K562 (cell line): ENCODE data around the gene B3GALT4. TPM values are rescaled to one million over a fixed set of nuclear protein-coding genes. Genes with fewer than 3 reads are reported as not detected.

Source experiments
- CREB3 ChIP-seq: fragments of 450-650 bp; conservative IDR thresholded peaks from 2 replicates; pipeline ENCODE4 v1.6.1; 2016; ENCODE audit warnings: missing genetic modification characterization, low read depth, mild to moderate bottlenecking, missing compliant biosample characterization, moderate library complexity
- CREB3L1 ChIP-seq: fragments of 450-650 bp; IDR thresholded peaks from 2 replicates; pipeline ENCODE4 v1.6.1; 2014; ENCODE audit warnings: low read depth, mild to moderate bottlenecking, moderate library complexity, borderline replicate concordance
- CTCF ChIP-seq, 3 experiments: IDR thresholded peaks in 2 of 3; conservative IDR thresholded peaks in 1 of 3; 2 replicates each; pipeline ENCODE4 v1.5.1; 2011 to 2012; ENCODE audit warnings: low read length in 3 of 3, mild to moderate bottlenecking in 3 of 3, control low read depth in 2 of 3, improper control_type of control experiment in 1 of 3, inconsistent platforms in 1 of 3, low read depth in 1 of 3, mixed read lengths in 1 of 3, moderate library complexity in 1 of 3; ENCODE audit not compliant: insufficient read depth in 2 of 3
- ETS2 ChIP-seq: IDR thresholded peaks from 2 replicates; pipeline ENCODE4 v1.6.1; 2016; ENCODE audit warnings: borderline replicate concordance, missing genetic modification characterization, mild to moderate bottlenecking, moderate library complexity, missing compliant biosample characterization; ENCODE audit not compliant: poor library complexity, severe bottlenecking
- ETV6 ChIP-seq, 3 experiments: fragments of 150-350 bp in 1 of 3; sonication (generic) in 1 of 3; formaldehyde crosslinking in 1 of 3; IDR thresholded peaks; 2 replicates each; pipeline versions ENCODE4 v1.6.1 to v1.8.0; 2014 to 2022; ENCODE audit warnings: borderline replicate concordance in 2 of 3, low read depth in 2 of 3, antibody characterized with exemption in 1 of 3, low read length in 1 of 3, mild to moderate bottlenecking in 1 of 3, missing genetic modification reagents in 1 of 3
- FOXP1 ChIP-seq: sonication (generic); formaldehyde crosslinking; IDR thresholded peaks from 2 replicates; pipeline ENCODE4 v1.8.0; 2022; ENCODE audit warnings: mild to moderate bottlenecking, missing genetic modification reagents
- HDAC3 ChIP-seq: fragments of 450-650 bp; IDR thresholded peaks from 2 replicates; pipeline ENCODE4 v1.6.1; 2018; ENCODE audit warnings: borderline replicate concordance, mild to moderate bottlenecking, moderate library complexity; ENCODE audit not compliant: partially characterized antibody
- ILK ChIP-seq: fragments of 450-650 bp; IDR thresholded peaks from 2 replicates; pipeline ENCODE4 v1.6.1; 2016; ENCODE audit warnings: missing genetic modification characterization, low read depth, mild to moderate bottlenecking, missing compliant biosample characterization, moderate library complexity, borderline replicate concordance
- MLLT1 ChIP-seq, 2 experiments: fragments of 450-650 bp; IDR thresholded peaks; 2 replicates each; pipeline ENCODE4 v1.6.1; 2016
- MTF1 ChIP-seq: fragments of 250-450 bp; sonication (Bioruptor Pico); IDR thresholded peaks from 2 replicates; pipeline ENCODE4 v1.9.0; 2021; ENCODE audit warnings: moderate library complexity, mild to moderate bottlenecking, inconsistent platforms, borderline replicate concordance
- PCBP1 ChIP-seq: fragments of 200-400 bp; formaldehyde crosslinking; IDR thresholded peaks from 2 replicates; pipeline ENCODE4 v1.6.1; 2018; ENCODE audit warnings: mild to moderate bottlenecking, low read depth, low read length; ENCODE audit not compliant: poor library complexity, severe bottlenecking
- RBM17 ChIP-seq: fragments of 200-400 bp; formaldehyde crosslinking; IDR thresholded peaks from 2 replicates; pipeline ENCODE4 v1.6.1; 2017; ENCODE audit warnings: low read depth, mild to moderate bottlenecking, low read length, borderline replicate concordance
- SIN3A ChIP-seq, 2 experiments: fragments of 150-350 bp in 1 of 2; IDR thresholded peaks; 2 replicates each; pipeline ENCODE4 v1.6.1; 2011 to 2016; ENCODE audit warnings: borderline replicate concordance in 2 of 2, low read depth in 2 of 2, low read length in 2 of 2, mild to moderate bottlenecking in 2 of 2, moderate library complexity in 2 of 2; ENCODE audit not compliant: control insufficient read depth in 1 of 2
- TCF7L2 ChIP-seq: fragments of 150-350 bp; IDR thresholded peaks from 2 replicates; pipeline ENCODE4 v1.6.1; 2016; ENCODE audit warnings: low read depth, mild to moderate bottlenecking, low read length, moderate library complexity
- USF2 ChIP-seq: sonication (generic); formaldehyde crosslinking; IDR thresholded peaks from 2 replicates; pipeline ENCODE4 v1.5.0; 2020; ENCODE audit warnings: missing genetic modification reagents
- ZNF436 ChIP-seq: fragments of 250-450, 450-650 bp; sonication (Bioruptor Pico); formaldehyde crosslinking; IDR thresholded peaks from 2 replicates; pipeline ENCODE4 v1.7.0; 2020; ENCODE audit warnings: mild to moderate bottlenecking
- ZNF589 ChIP-seq: fragments of 200-800 bp; sonication (Bioruptor generic); IDR thresholded peaks from 2 replicates; pipeline ENCODE4 v1.6.1; 2016; ENCODE audit warnings: low read depth, missing genetic modification characterization, missing compliant biosample characterization
- polyA plus RNA-seq, 8 experiments: library from polyadenylated mRNA; depleted of rRNA in 4 of 8; stranded (reverse) in 5 of 8; unstranded in 3 of 8; fragments of >200 nt; fragmentation: Nextera tagmentation in 2 of 8; fragmentation: Illumina TruSeq in 1 of 8; extraction: Ambion mirVana in 2 of 8; extraction: Trizol in 1 of 8; gene quantifications; 2 replicates each; pipeline versions ENCODE4 v1.2.1 to v1.2.3, GENCODE V29; 2011 to 2014; ENCODE audit warnings: inconsistent platforms in 1 of 8, missing spikeins in 1 of 8
- total RNA-seq, 7 experiments: library from RNA; depleted of rRNA in 6 of 7; stranded (reverse); fragments of >200 nt in 6 of 7; fragmentation: Illumina TruSeq in 2 of 7; extraction: Trizol in 2 of 7; gene quantifications; 2 replicates each; pipeline versions ENCODE4 v1.2.1 to v1.2.3, GENCODE V29; 2011 to 2021; ENCODE audit warnings: low replicate concordance in 1 of 7

The B3GALT4 gene
- total and polyA plus RNA-seq, 9 of the 15 experiments (the other 6 are each of a cell fraction or from before 2014, with no cell fraction given), result 0.11 to 1.3 (median 0.53) TPM; not detected in 1

- peak; percentile 58 to 64; a peak in 2 of 4 replicates for TF ChIP-seq MLLT1 (IDR thresholded peaks at IDR 0.05)
- no peak for TF ChIP-seq MTF1 (CRISPR knock-in tag)
- TF ChIP-seq HDAC3, result no peak
- no peak for TF ChIP-seq ILK
- no peak for TF ChIP-seq USF2 (CRISPR knock-in tag)
- no peak for TF ChIP-seq ETS2 (tag)
- TF ChIP-seq ETV6 (IDR thresholded peaks at IDR 0.05; ENCODE audit: borderline replicate concordance in 1 of 2, low read depth in 2 of 2, low read length in 1 of 2), result no peak
- no peak for TF ChIP-seq ETV6 (CRISPR knock-in tag; IDR thresholded peaks at IDR 0.05; ENCODE audit: borderline replicate concordance)
- no peak for TF ChIP-seq CREB3L1
- peak; percentile 15 to 39 (median 23); a peak in 2 of 6 replicates for TF ChIP-seq CTCF (IDR thresholded peaks at IDR 0.05 in 2 of 3, conservative IDR thresholded peaks at IDR 0.05 in 1 of 3; ENCODE audit: insufficient read depth in 2 of 3, low read depth in 1 of 3, low read length in 3 of 3)
- TF ChIP-seq TCF7L2, result no peak
- TF ChIP-seq RBM17, result no peak
- TF ChIP-seq SIN3A (IDR thresholded peaks at IDR 0.05; ENCODE audit: borderline replicate concordance in 2 of 2, control insufficient read depth in 1 of 2, low read depth in 2 of 2, low read length in 2 of 2), result no peak
- no peak for TF ChIP-seq CREB3 (tag)
- TF ChIP-seq ZNF436 (CRISPR knock-in tag), result no peak
- TF ChIP-seq ZNF589, result no peak
- TF ChIP-seq FOXP1 (CRISPR knock-in tag), result no peak
- no peak for TF ChIP-seq PCBP1
Measured at GRCh38 chr6:33251395-33252012, 25.4 kb upstream of the B3GALT4 start (continued).
